A549 (cell line): Measurements from ENCODE around the gene NOC4L. TPM values are rescaled to one million over a fixed set of nuclear protein-coding genes. Genes with fewer than 3 reads are reported as not detected.

Experiments used
- ATAC-seq, 2 experiments: fragments of 200-7000 bp in 1 of 2; fragments of >200 bp in 1 of 2; cut with Nextera tagmentation in 1 of 2; cut with Tn5 transposase in 1 of 2; 3 replicates each; pipeline versions ENCODE4 v1.8.0 to v1.9.1; 2018 to 2020; ENCODE audit warnings: mild to moderate bottlenecking in 1 of 2, moderate library complexity in 1 of 2
- CTCF ChIA-PET: fragments of 300-600 bp; sonication (Branson Sonifier 250); formaldehyde crosslinking; extraction: SDS; loops from one replicate; lab custom pipeline; 2021; ENCODE audit warnings: antibody characterized with exemption, inconsistent platforms; lab: Yijun Ruan, JAX
- POLR2A ChIA-PET: fragments of 350-600 bp; formaldehyde crosslinking; extraction: SDS; loops from one replicate; lab custom pipeline; 2021; ENCODE audit warnings: antibody characterized with exemption, inconsistent platforms; lab: Yijun Ruan, JAX
- DNase-seq, 2 experiments: peaks; one replicate each; pipeline versions ENCODE4 v3.0.0 to v3.0.0-alpha.2; 2011 to 2016; ENCODE audit warnings: low read depth in 1 of 2, low spot score in 1 of 2
- FAIRE-seq: peaks from 2 replicates; lab custom pipeline; 2011; peaks lifted over from hg19 to GRCh38; lab: Jason Lieb, UNC
- H3K27ac ChIP-seq, 2 experiments: fragments of >200 bp; sonication (Bioruptor Twin); formaldehyde crosslinking; 3 replicates each; pipeline ENCODE4 v1.5.1; 2016 to 2017
- H3K4me1 ChIP-seq: fragments of >200 bp; sonication (Bioruptor Twin); formaldehyde crosslinking; 3 replicates; pipeline ENCODE4 v1.6.1; 2016
- H3K4me2 ChIP-seq: fragments of >200 bp; sonication (Bioruptor Twin); formaldehyde crosslinking; 3 replicates; pipeline ENCODE4 v1.6.1; 2016
- H3K4me3 ChIP-seq: fragments of >200 bp; sonication (Bioruptor Twin); formaldehyde crosslinking; 3 replicates; pipeline ENCODE4 v1.5.1; 2016
- H3K9me3 ChIP-seq: fragments of >200 bp; sonication (Bioruptor Twin); formaldehyde crosslinking; 3 replicates; pipeline ENCODE4 v1.6.1; 2016
- CBX2 ChIP-seq: fragments of 200-600 bp; sonication (generic); IDR thresholded peaks from 2 replicates; pipeline ENCODE4 v1.6.1; 2016; ENCODE audit warnings: low read depth, mild to moderate bottlenecking, borderline replicate concordance
- CBX8 ChIP-seq: fragments of 200-600 bp; sonication (generic); IDR thresholded peaks from 2 replicates; pipeline ENCODE4 v1.6.1; 2016
- CHD2 ChIP-seq: fragments of 150-350 bp; IDR thresholded peaks from 2 replicates; pipeline ENCODE4 v1.6.1; 2014; ENCODE audit warnings: low read length; ENCODE audit not compliant: partially characterized antibody
- CHD4 ChIP-seq: fragments of 200-600 bp; sonication (generic); IDR thresholded peaks from 2 replicates; pipeline ENCODE4 v1.6.1; 2016; ENCODE audit warnings: antibody characterized with exemption, mild to moderate bottlenecking, borderline replicate concordance
- E2F6 ChIP-seq: IDR thresholded peaks from 2 replicates; pipeline ENCODE4 v1.6.1; 2012; ENCODE audit warnings: low read depth, borderline replicate concordance
- FOXS1 ChIP-seq: fragments of 250-450 bp; sonication (Bioruptor Pico); IDR thresholded peaks from 2 replicates; pipeline ENCODE4 v1.5.0; 2020; ENCODE audit warnings: mild to moderate bottlenecking, moderate library complexity
- GATA3 ChIP-seq: IDR thresholded peaks from 2 replicates; pipeline ENCODE4 v1.6.1; 2012; ENCODE audit warnings: borderline replicate concordance
- HDAC2 ChIP-seq: fragments of 200-600 bp; sonication (generic); IDR thresholded peaks from 2 replicates; pipeline ENCODE4 v1.6.1; 2016
- HMGXB4 ChIP-seq: fragments of 250-450 bp; sonication (Bioruptor Pico); IDR thresholded peaks from 2 replicates; pipeline ENCODE4 v1.5.0; 2021; ENCODE audit warnings: mild to moderate bottlenecking, moderate library complexity, borderline replicate concordance
- HOXB5 ChIP-seq: fragments of 250-450 bp; sonication (Bioruptor Pico); IDR thresholded peaks from 2 replicates; pipeline ENCODE4 v1.5.0; 2020; ENCODE audit warnings: mild to moderate bottlenecking, moderate library complexity
- JUNB ChIP-seq: fragments of >200 bp; sonication (Bioruptor Twin); formaldehyde crosslinking; IDR thresholded peaks from 2 replicates; pipeline ENCODE4 v1.6.1; 2016
- KDM1A ChIP-seq: fragments of 200-600 bp; sonication (generic); IDR thresholded peaks from 2 replicates; pipeline ENCODE4 v1.6.1; 2016; ENCODE audit warnings: low read depth, mild to moderate bottlenecking
- MAX ChIP-seq: IDR thresholded peaks from 2 replicates; pipeline ENCODE4 v1.6.1; 2012
- MAZ ChIP-seq: fragments of 150-350 bp; IDR thresholded peaks from 2 replicates; pipeline ENCODE4 v1.6.1; 2014; ENCODE audit warnings: antibody characterized with exemption, low read depth, low read length, borderline replicate concordance
- PBX3 ChIP-seq: IDR thresholded peaks from 2 replicates; pipeline ENCODE4 v1.6.1; 2012
- PHF8 ChIP-seq: fragments of 200-600 bp; sonication (generic); IDR thresholded peaks from 2 replicates; pipeline ENCODE4 v1.6.1; 2016; ENCODE audit warnings: low read depth, mild to moderate bottlenecking, antibody characterized with exemption, moderate library complexity, borderline replicate concordance
- POLR2A ChIP-seq: IDR thresholded peaks from 2 replicates; pipeline ENCODE4 v1.6.1; 2012; ENCODE audit warnings: mild to moderate bottlenecking, low read length
- SMC3 ChIP-seq: fragments of >200 bp; sonication (Bioruptor Twin); formaldehyde crosslinking; IDR thresholded peaks from 3 replicates; pipeline ENCODE4 v1.6.1; 2018; ENCODE audit warnings: inconsistent platforms
- SREBF2 ChIP-seq: fragments of 450-650 bp; IDR thresholded peaks from 2 replicates; pipeline ENCODE4 v1.6.1; 2014; ENCODE audit warnings: mild to moderate bottlenecking, moderate library complexity
- USF2 ChIP-seq: fragments of 450-650 bp; IDR thresholded peaks from 2 replicates; pipeline ENCODE4 v1.6.1; 2014; ENCODE audit warnings: antibody characterized with exemption
- WGBS: methylation state at CpG from one replicate; pipeline ENCODE4 v1.1.6; 2017; ENCODE audit errors: missing lambda C conversion rate; 5-methylcytosine and 5-hydroxymethylcytosine counted together
- polyA plus RNA-seq, 4 experiments: library from polyadenylated mRNA; depleted of rRNA in 3 of 4; stranded (reverse); fragments of >200 nt; fragmentation: RNase III in 1 of 4; extraction: RNeasy Plus Mini Kit Qiagen cat#74134 plus additional on column Dnase treatment in 1 of 4; gene quantifications; 2 replicates in 3 of 4; 3 replicates in 1 of 4; pipeline ENCODE4 v1.2.3, GENCODE V29; 2011 to 2017

NOC4L gene
- polyA plus RNA-seq, 2 of the 4 experiments (the other 2 are of a cell fraction) = 12.1 to 34.1 TPM

- H3K27ac ChIP-seq = no peak overlapping the region
- ATAC-seq = no peak
- POLR2A ChIA-PET = no interaction called here
- H3K4me1 ChIP-seq = peaks cover 9% of the 10 kb centered on the region; the same call in 2 of the 3 replicates
- DNase-seq = no peak
- WGBS = 85% methylated on average over 19 of the region's 19 CpGs
- H3K4me3 ChIP-seq = peak overlapping the region; percentile 22; the same call in 2 of the 3 replicates
- no peak for FAIRE-seq
- TF ChIP-seq CBX2 (no peak), HDAC2 (no peak), CHD2 (no peak), PBX3 (no peak), USF2 (no peak), SREBF2 (no peak), HOXB5 (CRISPR knock-in tag) (no peak), SMC3 (no peak), HMGXB4 (no peak), PHF8 (no peak), CBX8 (no peak), CHD4 (no peak), MAZ (no peak), FOXS1 (CRISPR knock-in tag) (no peak), MAX (no peak), E2F6 (no peak), JUNB (no peak), GATA3 (no peak)
- peak overlapping the region; percentile 88 for H3K4me2 ChIP-seq
- H3K9me3 ChIP-seq = no peaks in the 10 kb centered on the region
- CTCF ChIA-PET = interaction anchor here (1.7 to 3.5 kb wide), 4 partner anchors 14 to 235 kb away, joined by 4 to 18 read pairs (median 7); no protein-coding TSS in a partner anchor
These were observed 35.4 kb downstream of the NOC4L start for GRCh38 chr12:132179431-132180362.

GRCh38 chr12:132180648-132181546 is 36.6 kb downstream of the NOC4L start:
- ChIA-PET CTCF (interaction anchor here (1.9 to 3.5 kb wide), 3 partner anchors 27 to 234 kb away, joined by 4 to 18 read pairs (median 9); no protein-coding TSS in a partner anchor), POLR2A (no interaction called here)
- H3K4me1 ChIP-seq = peaks cover 9% of the 10 kb centered on the region; the same call in 2 of the 3 replicates
- no peak overlapping the region for H3K27ac ChIP-seq
- H3K4me2 ChIP-seq = no peak overlapping the region
- TF ChIP-seq POLR2A (0 out of 2 replicates have a peak, but pooled peaks have one; percentile 3), KDM1A (no peak)
- no peak overlapping the region for H3K4me3 ChIP-seq
- DNase-seq = no peak
- no peaks in the 10 kb centered on the region for H3K9me3 ChIP-seq
- WGBS = 63% methylated on average over 30 of the region's 30 CpGs
- FAIRE-seq = no peak
- ATAC-seq = no peak
